Neuronal stem cell (in vitro differentiated cells): ENCODE results near the gene GPR87. TPM values are rescaled to one million over a fixed set of nuclear protein-coding genes. Genes with fewer than 3 reads are reported as not detected.

Experiments
- DNase-seq: peaks from one replicate; pipeline ENCODE4 v3.0.0-alpha.2; 2013; ENCODE audit warnings: low spot score
- H2AFZ ChIP-seq: one replicate; pipeline ENCODE4 v1.6.1; 2013; ENCODE audit warnings: mild to moderate bottlenecking, low read length, inconsistent platforms
- H2AK5ac ChIP-seq: 2 replicates; pipeline ENCODE4 v1.6.1; 2013; ENCODE audit warnings: low read depth, mild to moderate bottlenecking, inconsistent platforms, low read length, moderate library complexity, mixed read lengths
- H2BK120ac ChIP-seq: 2 replicates; pipeline ENCODE4 v1.6.1; 2013; ENCODE audit warnings: low read depth, mild to moderate bottlenecking, inconsistent platforms, low read length, moderate library complexity, mixed read lengths
- H2BK12ac ChIP-seq: one replicate; pipeline ENCODE4 v1.6.1; 2013; ENCODE audit warnings: low read length, inconsistent platforms
- H2BK15ac ChIP-seq: 2 replicates; pipeline ENCODE4 v1.6.1; 2013; ENCODE audit warnings: mild to moderate bottlenecking, low read length, inconsistent platforms, mixed read lengths
- H2BK5ac ChIP-seq: one replicate; pipeline ENCODE4 v1.6.1; 2013; ENCODE audit warnings: inconsistent platforms, mild to moderate bottlenecking, low read length, moderate library complexity
- H3K14ac ChIP-seq: one replicate; pipeline ENCODE4 v1.6.1; 2013; ENCODE audit warnings: low read length, inconsistent platforms
- H3K18ac ChIP-seq: 2 replicates; pipeline ENCODE4 v1.6.1; 2013; ENCODE audit warnings: low read length, inconsistent platforms
- H3K23ac ChIP-seq: 2 replicates; pipeline ENCODE4 v1.6.1; 2013; ENCODE audit warnings: low read depth, mild to moderate bottlenecking, mixed read lengths, low read length, inconsistent platforms; ENCODE audit not compliant: poor library complexity
- H3K27ac ChIP-seq: replicated peaks from 3 replicates; pipeline ENCODE4 v1.5.1; 2013; ENCODE audit warnings: low read length, inconsistent platforms
- H3K27me3 ChIP-seq, 3 experiments: 2 replicates each; pipeline ENCODE4 v1.6.1; 2013; ENCODE audit warnings: low read length in 3 of 3, mild to moderate bottlenecking in 2 of 3, inconsistent platforms in 1 of 3, low read depth in 1 of 3, mixed read lengths in 1 of 3, moderate library complexity in 1 of 3; ENCODE audit not compliant: control insufficient read depth in 3 of 3, insufficient read depth in 3 of 3
- H3K36me3 ChIP-seq, 2 donors: replicated peaks in 1 of 2; 2 replicates each; pipeline ENCODE4 v1.6.1; 2013; ENCODE audit warnings: low read length in 2 of 2; ENCODE audit not compliant: control insufficient read depth in 2 of 2, insufficient read depth in 2 of 2
- H3K4ac ChIP-seq: 2 replicates; pipeline ENCODE4 v1.6.1; 2013; ENCODE audit warnings: inconsistent platforms, mild to moderate bottlenecking, low read length, moderate library complexity
- H3K4me1 ChIP-seq, 2 donors: 1 replicate in 1 of 2; 2 replicates in 1 of 2; pipeline ENCODE4 v1.6.1; 2013; ENCODE audit warnings: low read length in 2 of 2, low read depth in 1 of 2; ENCODE audit not compliant: control insufficient read depth in 2 of 2, insufficient read depth in 1 of 2
- H3K4me2 ChIP-seq: one replicate; pipeline ENCODE4 v1.6.1; 2013; ENCODE audit warnings: mild to moderate bottlenecking, low read length, inconsistent platforms; ENCODE audit not compliant: insufficient read depth, poor library complexity, severe bottlenecking
- H3K4me3 ChIP-seq, 2 donors: 2 replicates each; pipeline ENCODE4 v1.5.1; 2013; ENCODE audit warnings: low read length in 2 of 2, mild to moderate bottlenecking in 2 of 2, inconsistent platforms in 1 of 2, moderate library complexity in 1 of 2
- H3K79me1 ChIP-seq: one replicate; pipeline ENCODE4 v1.6.1; 2013; ENCODE audit warnings: low read depth, mild to moderate bottlenecking, inconsistent platforms, low read length, moderate library complexity
- H3K9ac ChIP-seq: one replicate; pipeline ENCODE4 v1.6.1; 2013; ENCODE audit warnings: mild to moderate bottlenecking, low read depth, low read length, inconsistent platforms; ENCODE audit not compliant: poor library complexity
- H3K9me3 ChIP-seq, 2 donors: replicated peaks in 1 of 2; 2 replicates each; pipeline versions ENCODE3 to v1.6.1; 2013; ENCODE audit warnings: low read length in 2 of 2, mild to moderate bottlenecking in 2 of 2, inconsistent platforms in 1 of 2, low read depth in 1 of 2, mixed read lengths in 1 of 2, moderate library complexity in 1 of 2; ENCODE audit not compliant: control insufficient read depth in 2 of 2, insufficient read depth in 1 of 2
- H4K8ac ChIP-seq: one replicate; pipeline ENCODE4 v1.6.1; 2013; ENCODE audit warnings: low read depth, mild to moderate bottlenecking, inconsistent platforms, low read length, moderate library complexity
- H4K91ac ChIP-seq: one replicate; pipeline ENCODE4 v1.6.1; 2013; ENCODE audit warnings: low read length, low read depth, mild to moderate bottlenecking, inconsistent platforms; ENCODE audit not compliant: poor library complexity
- WGBS, 2 donors: extraction: QIAGEN DNeasy Blood & Tissue Kit; methylation state at CpG; one replicate each; pipeline ENCODE4 v1.1.7; 2013; ENCODE audit warnings: missing lambda C conversion rate in 2 of 2, mixed read lengths in 1 of 2; ENCODE audit not compliant: insufficient read length in 2 of 2, insufficient replicate concordance in 1 of 2; ENCODE audit errors: extremely low coverage in 2 of 2; 5-methylcytosine and 5-hydroxymethylcytosine counted together
- polyA plus RNA-seq, 2 experiments: library from polyadenylated mRNA; stranded (reverse); fragments of 200-250 nt; gene quantifications; one replicate each; pipeline ENCODE4 v1.2.3, GENCODE V29; 2013

GPR87 gene, protein sequence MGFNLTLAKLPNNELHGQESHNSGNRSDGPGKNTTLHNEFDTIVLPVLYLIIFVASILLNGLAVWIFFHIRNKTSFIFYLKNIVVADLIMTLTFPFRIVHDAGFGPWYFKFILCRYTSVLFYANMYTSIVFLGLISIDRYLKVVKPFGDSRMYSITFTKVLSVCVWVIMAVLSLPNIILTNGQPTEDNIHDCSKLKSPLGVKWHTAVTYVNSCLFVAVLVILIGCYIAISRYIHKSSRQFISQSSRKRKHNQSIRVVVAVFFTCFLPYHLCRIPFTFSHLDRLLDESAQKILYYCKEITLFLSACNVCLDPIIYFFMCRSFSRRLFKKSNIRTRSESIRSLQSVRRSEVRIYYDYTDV
- 0.03 TPM for polyA plus RNA-seq (2013, experiment 1 of 2)
- not detected for polyA plus RNA-seq (2013, experiment 2 of 2)

DNA sequence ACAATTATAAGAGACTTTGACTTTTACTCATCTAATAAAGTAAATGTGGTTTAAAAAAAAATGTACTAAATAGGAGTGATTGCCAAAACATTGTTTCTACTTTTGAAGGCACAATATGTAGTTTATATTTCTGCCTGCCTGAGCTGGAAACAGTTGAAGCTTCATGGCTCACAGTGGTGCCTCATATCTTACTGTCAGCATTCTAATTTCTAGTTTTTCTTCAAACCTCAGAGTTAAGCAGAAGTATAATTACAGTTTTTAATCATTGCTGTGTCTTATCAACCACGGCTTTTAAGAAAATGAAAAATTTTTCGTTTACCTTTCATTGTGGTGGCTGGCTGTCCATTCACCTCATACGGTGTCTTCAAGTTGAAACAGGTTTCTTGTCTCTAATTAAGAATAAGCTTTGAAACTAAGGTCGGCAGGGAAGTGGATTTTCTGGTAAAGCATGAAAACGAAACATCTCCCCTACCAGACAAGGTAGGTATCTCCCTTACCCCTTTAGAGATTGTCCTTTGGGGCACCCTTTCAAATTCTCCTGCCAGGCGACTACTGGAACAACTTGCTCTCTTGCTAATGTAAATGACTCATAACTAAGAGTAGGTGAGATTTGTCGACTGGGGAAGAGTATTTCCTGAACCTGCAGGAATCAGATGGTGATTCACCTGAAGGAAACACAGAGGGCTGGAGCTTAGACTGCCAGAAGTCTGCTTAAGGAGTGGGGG lies at the start of gene GPR87:
Gene GPR87 (minus strand): TSS at position 554 of the 725 bp plus-strand sequence. CDS start 16,720 bp downstream, outside the sequence.
- no peak for DNase-seq
- Histone ChIP-seq H3K4me2 (no peak within 1 kb of the TSS), H2BK5ac (no peak within 1 kb of the TSS), H3K27ac (no peak within 1 kb of the TSS), H3K27me3 (no peaks in the 10 kb centered on the region), H3K23ac (no peak within 1 kb of the TSS), H3K14ac (no peak within 1 kb of the TSS), H3K9me3 (no peaks in the 10 kb centered on the region), H4K91ac (no peak within 1 kb of the TSS), H3K36me3 (no peaks in the 10 kb centered on the region), H2BK12ac (no peak within 1 kb of the TSS), H2AFZ (peak within 1 kb of the TSS; percentile 67), H2BK120ac (no peak within 1 kb of the TSS), H2AK5ac (no peak within 1 kb of the TSS), H3K4me1 (no peaks in the 10 kb centered on the region), H3K18ac (no peak within 1 kb of the TSS), H3K9ac (no peak within 1 kb of the TSS), H2BK15ac (no peak within 1 kb of the TSS), H3K79me1 (no peaks in the 10 kb centered on the region), H3K4ac (no peak within 1 kb of the TSS), H3K4me3 (no peak within 1 kb of the TSS), H4K8ac (no peak within 1 kb of the TSS)
- no CpG with 5 or more reads among the region's 7 CpGs for WGBS, 2 donors

DNA sequence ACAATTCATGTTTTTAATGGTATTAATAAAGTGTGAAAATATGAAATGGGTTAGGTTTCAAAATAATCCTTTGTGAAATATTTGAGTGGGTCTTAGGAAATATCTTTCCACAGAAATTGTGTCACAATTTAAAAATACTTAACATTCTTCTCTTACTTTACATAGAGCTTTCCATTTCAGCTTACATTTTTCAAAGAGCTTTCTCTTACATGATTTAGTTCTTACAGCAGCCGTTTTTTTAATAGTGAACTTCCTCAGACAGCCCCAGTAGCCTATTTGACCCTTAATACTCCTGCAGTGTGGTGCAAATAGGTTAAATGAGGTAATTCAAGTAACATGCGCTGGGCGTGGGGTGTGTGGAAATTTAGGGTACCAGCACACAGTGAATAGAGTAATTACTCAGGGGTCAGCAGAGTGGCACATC lies 46.1 kb upstream of the GPR87 start:
- Histone ChIP-seq H2AFZ (no peak overlapping the region), H3K9ac (no peak overlapping the region), H3K4me3 (no peak overlapping the region), H3K4me2 (no peak overlapping the region), H3K36me3 (peaks cover 2 to 3% of the 10 kb centered on the region in 2 donors), H2BK5ac (no peak overlapping the region), H2BK120ac (no peak overlapping the region), H2BK15ac (no peak overlapping the region), H3K27me3 (no peaks in the 10 kb centered on the region), H3K4ac (no peak overlapping the region), H3K14ac (no peak overlapping the region), H3K27ac (no peak overlapping the region), H3K9me3 (peaks cover 0 to 2% of the 10 kb centered on the region in 2 donors), H4K8ac (no peak overlapping the region), H3K18ac (no peak overlapping the region), H2BK12ac (no peak overlapping the region), H3K23ac (no peak overlapping the region), H2AK5ac (no peak overlapping the region), H3K79me1 (peaks cover 1% of the 10 kb centered on the region), H3K4me1 (peaks cover 0 to 2% of the 10 kb centered on the region in 2 donors), H4K91ac (no peak overlapping the region)
- no CpG with 5 or more reads among the region's 3 CpGs for whole genome bisulfite sequencing, 2 donors
- no peak for DNase-seq

DNA sequence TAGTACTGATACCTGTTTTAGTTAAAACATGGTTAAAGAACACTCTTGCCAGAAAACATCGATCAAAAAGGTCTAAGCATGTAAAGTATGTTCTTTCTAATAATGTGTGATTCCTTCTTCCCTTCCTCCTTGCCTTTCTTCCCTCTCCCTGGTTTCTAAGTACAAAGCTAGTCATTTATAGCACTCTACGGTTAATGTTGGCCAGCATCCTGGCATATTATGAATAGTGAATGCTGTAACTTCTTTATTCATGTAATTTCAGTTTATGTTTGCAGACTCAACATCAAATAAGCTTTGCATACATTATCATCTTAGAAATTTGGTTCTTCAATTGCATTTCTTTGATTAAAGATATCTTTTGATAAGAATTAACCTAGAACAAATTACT lies 40.8 kb upstream of the GPR87 start:
- no CpG with 5 or more reads among the region's 2 CpGs for WGBS, 2 donors
- Histone ChIP-seq H3K4ac (no peak overlapping the region), H3K9ac (no peak overlapping the region), H4K8ac (no peak overlapping the region), H2AFZ (no peak overlapping the region), H3K27ac (no peak overlapping the region), H4K91ac (no peak overlapping the region), H3K27me3 (no peaks in the 10 kb centered on the region), H2BK5ac (no peak overlapping the region), H3K9me3 (no peaks in the 10 kb centered on the region), H3K18ac (no peak overlapping the region), H2AK5ac (no peak overlapping the region), H2BK120ac (no peak overlapping the region), H3K4me3 (no peak overlapping the region), H3K23ac (no peak overlapping the region), H3K36me3 (peaks cover 0 to 4% of the 10 kb centered on the region in 2 donors), H3K79me1 (no peaks in the 10 kb centered on the region), H3K4me1 (no peaks in the 10 kb centered on the region), H3K14ac (no peak overlapping the region), H2BK15ac (no peak overlapping the region), H3K4me2 (no peak overlapping the region), H2BK12ac (no peak overlapping the region)
- DNase-seq = no peak

DNA sequence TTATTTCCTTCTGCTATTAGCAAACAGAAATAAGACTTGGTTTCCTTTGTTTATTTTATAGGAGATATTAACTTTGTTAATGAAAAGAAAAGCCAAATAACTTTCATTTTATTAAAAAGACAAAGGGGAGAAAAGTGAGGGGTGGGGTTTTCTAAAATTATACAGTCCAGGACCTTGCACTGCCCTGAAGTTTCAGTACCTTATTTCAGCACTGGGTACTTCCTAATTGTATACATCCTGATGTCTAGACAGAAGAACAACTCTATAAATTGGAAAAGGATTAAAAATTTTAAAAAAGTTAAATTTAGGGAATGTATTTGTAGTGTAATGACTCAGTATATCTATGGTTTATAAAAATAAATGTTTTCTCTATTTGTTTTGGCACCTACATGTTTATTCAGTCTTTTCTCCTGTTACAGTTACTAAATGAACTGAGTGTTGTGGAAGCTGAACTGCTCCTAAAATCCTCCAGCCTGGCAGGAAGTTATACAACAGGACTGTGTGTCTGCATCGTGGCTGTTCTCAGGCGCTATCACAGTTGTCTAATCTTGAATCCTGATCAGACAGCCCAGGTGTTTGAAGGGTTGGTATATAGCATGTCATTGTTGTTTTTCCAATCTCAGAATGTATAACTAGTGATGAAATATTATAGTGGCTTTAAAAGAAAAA lies 40.3 kb upstream of the GPR87 start:
- no peak overlapping the region for H3K9ac ChIP-seq
- WGBS, 2 donors = no CpG with 5 or more reads among the region's 2 CpGs
- no peak for DNase-seq

More for the DNA sequence above, 40.3 kb upstream of the GPR87 start:
- H3K23ac ChIP-seq = no peak overlapping the region
- H3K79me1 ChIP-seq = no peaks in the 10 kb centered on the region
- H3K14ac ChIP-seq = no peak overlapping the region
- H3K36me3 ChIP-seq = peaks cover 0 to 4% of the 10 kb centered on the region in 2 donors
- no peak overlapping the region for H2AK5ac ChIP-seq
- no peaks in the 10 kb centered on the region for H3K4me1 ChIP-seq
- no peaks in the 10 kb centered on the region for H3K9me3 ChIP-seq
- no peak overlapping the region for H2BK5ac ChIP-seq
- no peak overlapping the region for H3K4me2 ChIP-seq
- no peak overlapping the region for H3K4me3 ChIP-seq
- no peak overlapping the region for H3K4ac ChIP-seq
- no peaks in the 10 kb centered on the region for H3K27me3 ChIP-seq
- no peak overlapping the region for H2BK120ac ChIP-seq
- no peak overlapping the region for H3K27ac ChIP-seq
- no peak overlapping the region for H4K91ac ChIP-seq
- no peak overlapping the region for H2BK15ac ChIP-seq
- no peak overlapping the region for H3K18ac ChIP-seq
- no peak overlapping the region for H2AFZ ChIP-seq
- H2BK12ac ChIP-seq = no peak overlapping the region
- H4K8ac ChIP-seq = no peak overlapping the region
